ENCODE data around the gene SOX15.
A peak's percentile ranks its signal among the peaks of the same experiment; 100 is the strongest.

The SOX15 gene

DNA sequence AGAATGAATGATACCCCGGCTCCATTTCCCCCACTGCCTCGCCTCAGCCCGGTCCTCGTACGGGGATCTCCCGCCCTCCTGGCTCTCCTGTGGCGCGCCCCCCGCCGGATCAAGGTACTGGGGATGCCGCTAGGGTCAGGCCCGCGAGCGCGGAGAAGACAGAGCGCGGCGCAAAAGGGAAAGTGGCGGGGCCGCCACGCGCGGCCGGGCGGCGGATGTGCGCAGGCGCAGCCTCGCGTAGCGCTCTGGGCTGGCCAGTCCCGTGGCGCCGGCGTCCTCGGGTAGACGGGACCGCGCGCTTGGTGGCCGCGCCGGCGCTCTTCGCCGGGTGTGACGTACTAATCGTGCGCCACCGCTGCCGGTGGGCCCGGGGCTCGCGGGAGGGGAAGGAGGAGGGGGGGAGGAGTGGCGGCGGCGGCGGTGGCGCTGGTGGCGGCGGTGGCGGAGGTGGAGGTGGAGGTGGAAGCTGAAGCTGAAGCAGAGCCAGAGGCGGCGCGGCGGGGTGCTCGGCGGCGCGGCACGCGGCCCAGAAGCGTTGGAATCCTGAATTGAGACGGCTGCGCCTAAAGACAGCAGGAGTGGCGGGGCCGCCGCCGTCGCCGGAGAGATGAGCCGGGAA is 28.2 kb downstream of the SOX15 start, which contains the start of gene SENP3:
Gene SENP3, plus strand, starts transcription at position 331 of the 619 bp plus-strand sequence. CDS start 1,158 bp downstream, outside the sequence.
- Histone ChIP-seq H3K27ac (ENCODE audit: low read length) (peak within 1 kb of the TSS; percentile 68; the same call in 1 of the 2 replicates), H3K9ac (ENCODE audit: low read length) (peak within 1 kb of the TSS; percentile 93), H3K36me3 (replicated peaks; ENCODE audit: insufficient read depth, low read length) (peaks cover 8% of the 10 kb centered on the region; the same call in 1 of the 2 replicates), H3K79me2 (ENCODE audit: low read length) (peaks cover 46% of the 10 kb centered on the region), H3K4me2 (ENCODE audit: low read depth, low read length) (peak within 1 kb of the TSS; percentile 90), H4K20me1 (ENCODE audit: insufficient read depth, low read length) (no peaks in the 10 kb centered on the region), H3F3A (ENCODE audit: insufficient read depth, low read length) (peaks cover 14% of the 10 kb centered on the region; the same call in 1 of the 2 replicates), H3K4me3 (ENCODE audit: low read length) (peak within 1 kb of the TSS; percentile 73), H3K27me3 (replicated peaks; ENCODE audit: insufficient read depth, low read length) (no peaks in the 10 kb centered on the region), H3K9me2 (replicated peaks; ENCODE audit: insufficient read depth, low read length) (no peaks in the 10 kb centered on the region), H3K9me3 (replicated peaks; ENCODE audit: insufficient read depth, low read length) (no peaks in the 10 kb centered on the region), H3K4me1 (ENCODE audit: low read length) (peaks cover 26% of the 10 kb centered on the region), H2AFZ (ENCODE audit: low read length) (peak within 1 kb of the TSS; percentile 92)
- DNase-seq = peak; percentile 91
- no peak for TF ChIP-seq EZH2 (optimal IDR thresholded peaks at IDR 0.05; ENCODE audit: low read depth, low read length)
- no peak for TF ChIP-seq EZH2phosphoT487 (IDR thresholded peaks at IDR 0.05; ENCODE audit: low read length)
- TF ChIP-seq CTCF (IDR thresholded peaks at IDR 0.05; ENCODE audit: low read length) = no peak

DNA sequence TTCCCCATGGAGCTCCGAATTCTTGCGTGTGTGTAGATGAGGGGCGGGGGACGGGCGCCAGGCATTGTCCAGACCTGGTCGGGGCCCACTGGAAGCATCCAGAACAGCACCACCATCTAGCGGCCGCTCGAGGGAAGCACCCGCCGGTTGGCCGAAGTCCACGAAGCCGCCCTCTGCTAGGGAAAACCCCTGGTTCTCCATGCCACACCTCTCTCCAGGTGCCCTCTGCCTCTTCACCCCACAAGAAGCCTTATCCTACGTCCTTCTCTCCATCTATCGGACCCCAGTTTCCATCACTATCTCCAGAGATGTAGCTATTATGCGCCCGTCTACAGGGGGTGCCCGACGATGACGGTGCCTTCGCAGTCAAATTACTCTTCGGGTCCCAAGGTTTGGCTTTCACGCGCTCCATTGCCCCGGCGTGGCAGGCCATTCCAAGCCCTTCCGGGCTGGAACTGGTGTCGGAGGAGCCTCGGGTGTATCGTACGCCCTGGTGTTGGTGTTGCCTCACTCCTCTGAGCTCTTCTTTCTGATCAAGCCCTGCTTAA is 28.8 kb downstream of the SOX15 start:
- Histone ChIP-seq H4K20me1 (ENCODE audit: insufficient read depth, low read length) (no peaks in the 10 kb centered on the region), H3K4me3 (ENCODE audit: low read length) (peak overlapping the region; percentile 73), H2AFZ (ENCODE audit: low read length) (peak overlapping the region; percentile 92), H3K79me2 (ENCODE audit: low read length) (peaks cover 46% of the 10 kb centered on the region), H3K9ac (ENCODE audit: low read length) (peak overlapping the region; percentile 93), H3K4me1 (ENCODE audit: low read length) (peaks cover 26% of the 10 kb centered on the region), H3K27ac (ENCODE audit: low read length) (peak overlapping the region; percentile 68; the same call in 1 of the 2 replicates), H3K36me3 (replicated peaks; ENCODE audit: insufficient read depth, low read length) (peaks cover 8% of the 10 kb centered on the region; the same call in 1 of the 2 replicates), H3K9me3 (replicated peaks; ENCODE audit: insufficient read depth, low read length) (no peaks in the 10 kb centered on the region), H3K27me3 (replicated peaks; ENCODE audit: insufficient read depth, low read length) (no peaks in the 10 kb centered on the region), H3K4me2 (ENCODE audit: low read depth, low read length) (peak overlapping the region; percentile 88), H3K9me2 (replicated peaks; ENCODE audit: insufficient read depth, low read length) (no peaks in the 10 kb centered on the region), H3F3A (ENCODE audit: insufficient read depth, low read length) (peaks cover 14% of the 10 kb centered on the region; the same call in 1 of the 2 replicates)
- TF ChIP-seq CTCF (IDR thresholded peaks at IDR 0.05; ENCODE audit: low read length) (peak; percentile 70), EZH2 (optimal IDR thresholded peaks at IDR 0.05; ENCODE audit: low read depth, low read length) (no peak), EZH2phosphoT487 (IDR thresholded peaks at IDR 0.05; ENCODE audit: low read length) (no peak)
- peak; percentile 89 for DNase-seq

- H3K4me2 ChIP-seq (ENCODE audit: low read depth, low read length) = peak overlapping the region; percentile 88
- peak overlapping the region; percentile 26; the same call in 1 of the 2 replicates for H3K9ac ChIP-seq (ENCODE audit: low read length)
- H2AFZ ChIP-seq (ENCODE audit: low read length) = peak overlapping the region; percentile 92
- no peaks in the 10 kb centered on the region for H3K9me2 ChIP-seq (replicated peaks; ENCODE audit: insufficient read depth, low read length)
- no peak overlapping the region for H3K27ac ChIP-seq (ENCODE audit: low read length)
- TF ChIP-seq EZH2phosphoT487 (IDR thresholded peaks at IDR 0.05; ENCODE audit: low read length) (no peak), CTCF (IDR thresholded peaks at IDR 0.05; ENCODE audit: low read length) (peak; percentile 81)
- peak overlapping the region; percentile 73 for H3K4me3 ChIP-seq (ENCODE audit: low read length)
- H3K4me1 ChIP-seq (ENCODE audit: low read length) = peaks cover 26% of the 10 kb centered on the region
- no peaks in the 10 kb centered on the region for H3K9me3 ChIP-seq (replicated peaks; ENCODE audit: insufficient read depth, low read length)
- no peaks in the 10 kb centered on the region for H4K20me1 ChIP-seq (ENCODE audit: insufficient read depth, low read length)
- peaks cover 6% of the 10 kb centered on the region; the same call in 1 of the 2 replicates for H3K36me3 ChIP-seq (replicated peaks; ENCODE audit: insufficient read depth, low read length)
- peaks cover 14% of the 10 kb centered on the region; the same call in 1 of the 2 replicates for H3F3A ChIP-seq (ENCODE audit: insufficient read depth, low read length)
- H3K79me2 ChIP-seq (ENCODE audit: low read length) = peaks cover 42% of the 10 kb centered on the region
- peak; percentile 75 for DNase-seq
- no peaks in the 10 kb centered on the region for H3K27me3 ChIP-seq (replicated peaks; ENCODE audit: insufficient read depth, low read length)
Observed at GRCh38 chr17:7560172-7561027, 29.5 kb downstream of the SOX15 start.
